ENCODE results near the gene KRTDAP.

The KRTDAP gene

DNA sequence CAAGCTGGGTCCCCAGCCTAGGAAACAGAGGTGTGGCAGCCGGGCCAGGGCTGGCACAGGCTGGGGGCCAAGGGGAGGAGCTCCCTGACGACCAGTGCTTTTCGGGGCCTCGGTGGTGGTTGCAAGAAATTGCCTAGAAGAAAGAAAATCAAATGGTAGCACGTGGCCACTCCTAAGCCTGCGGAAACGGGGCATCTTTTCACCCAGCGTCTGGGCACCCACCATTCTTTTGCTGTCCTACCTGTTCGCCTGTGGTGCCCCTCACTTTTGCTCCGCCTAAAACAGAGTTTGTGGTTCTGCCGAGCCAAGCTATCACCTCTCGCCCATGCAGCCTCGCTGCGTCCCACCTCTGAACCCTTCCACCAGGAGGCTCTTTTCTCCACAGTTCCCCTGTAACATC is 7.1 kb upstream of the KRTDAP start:
- Histone ChIP-seq H4K8ac (ENCODE audit: low read depth, low read length) (no peak overlapping the region), H3K4me2 (ENCODE audit: low read length) (no peak overlapping the region), H3K36me3 (ENCODE audit: control insufficient read depth in 1 of 2, insufficient read depth in 2 of 2, low read length in 2 of 2) (peaks cover 28 to 35% of the 10 kb centered on the region in 2 experiments), H2BK5ac (ENCODE audit: low read depth, low read length, poor library complexity) (no peak overlapping the region), H3K27me3 (ENCODE audit: insufficient read depth, low read length) (no peaks in the 10 kb centered on the region), H3K14ac (ENCODE audit: low read length) (no peak overlapping the region), H3K4me3 (ENCODE audit: low read depth, low read length) (no peak overlapping the region), H3K9me3 (ENCODE audit: insufficient read depth, low read depth, low read length) (no peaks in the 10 kb centered on the region), H2BK12ac (ENCODE audit: low read length) (no peak overlapping the region), H4K12ac (ENCODE audit: low read depth, low read length) (no peak overlapping the region), H3K9ac (ENCODE audit: low read length) (no peak overlapping the region), H3K4me1 (ENCODE audit: control insufficient read depth in 1 of 2, insufficient read depth in 2 of 2, low read length in 2 of 2) (no peaks in the 10 kb centered on the region), H3K4ac (ENCODE audit: low read depth, low read length) (no peak overlapping the region), H2AK5ac (ENCODE audit: low read length) (no peak overlapping the region), H3K79me1 (ENCODE audit: low read length) (no peaks in the 10 kb centered on the region), H3K18ac (ENCODE audit: low read length) (no peak overlapping the region), H3K79me2 (ENCODE audit: control insufficient read depth, insufficient read depth, low read length, poor library complexity) (no peaks in the 10 kb centered on the region), H3K23ac (ENCODE audit: low read length) (no peak overlapping the region), H4K91ac (ENCODE audit: low read depth, low read length) (no peak overlapping the region), H2AFZ (ENCODE audit: insufficient read depth, low read length, poor library complexity) (no peak overlapping the region), H3K27ac (ENCODE audit: low read depth, low read length) (no peak overlapping the region), H2BK120ac (ENCODE audit: insufficient read depth, low read length, poor library complexity) (no peak overlapping the region)
- DNase-seq = no peak
- no CpG with 5 or more reads among the region's 14 CpGs for WGBS (ENCODE audit: extremely low coverage, insufficient coverage, insufficient read length)

DNA sequence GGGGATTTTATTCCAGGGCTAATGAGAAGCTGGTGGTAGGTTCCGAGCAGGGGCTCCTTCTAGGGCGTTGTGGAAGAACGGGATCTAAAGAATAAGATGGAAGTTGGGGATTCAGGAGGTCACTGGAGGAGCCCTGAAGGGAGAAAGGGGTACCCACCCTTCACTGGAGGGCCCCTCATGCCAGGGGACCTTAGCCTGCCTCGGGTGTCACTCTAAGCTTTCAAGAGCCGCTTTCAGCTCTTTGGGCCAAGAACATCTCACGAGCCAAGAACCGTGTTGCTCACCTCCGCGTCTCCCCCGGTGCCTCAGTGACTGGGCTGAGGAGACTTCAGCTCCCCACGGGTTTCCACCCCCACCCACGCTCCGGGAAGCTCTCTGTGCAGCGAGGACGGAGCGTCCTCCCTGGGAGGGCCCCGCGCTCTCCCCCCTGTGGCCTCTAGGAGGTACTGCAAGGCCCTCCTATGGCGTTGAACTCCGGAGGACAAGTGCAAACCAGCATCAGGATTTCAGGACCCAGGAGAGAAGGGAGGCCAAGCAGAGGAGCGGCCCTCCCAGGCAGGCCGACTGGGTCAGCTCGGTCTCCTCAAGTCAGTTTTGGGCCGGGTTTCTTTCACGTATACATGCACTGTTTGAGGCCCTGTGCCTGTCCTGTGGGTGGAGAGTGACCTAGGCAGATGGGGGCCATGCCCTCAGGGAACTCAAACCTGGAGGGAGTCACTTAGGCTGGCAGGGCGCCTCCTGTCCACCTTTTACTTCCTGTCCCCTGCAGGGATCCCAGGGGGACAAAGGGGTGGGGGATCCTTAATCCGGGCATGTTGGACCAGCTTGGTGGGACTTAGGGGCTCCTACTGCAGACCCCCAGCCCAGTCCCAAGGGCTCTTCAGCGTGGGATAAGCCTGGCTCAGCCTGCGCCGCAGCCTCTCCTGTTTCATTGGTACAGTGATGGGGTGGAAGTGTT is 5.1 kb upstream of the KRTDAP start:
- Histone ChIP-seq H3K18ac (ENCODE audit: low read length) (no peak overlapping the region), H3K4me1 (ENCODE audit: control insufficient read depth in 1 of 2, insufficient read depth in 2 of 2, low read length in 2 of 2) (no peaks in the 10 kb centered on the region), H3K14ac (ENCODE audit: low read length) (no peak overlapping the region), H2AK5ac (ENCODE audit: low read length) (no peak overlapping the region), H3K4me2 (ENCODE audit: low read length) (no peak overlapping the region), H3K27me3 (ENCODE audit: insufficient read depth, low read length) (no peaks in the 10 kb centered on the region), H3K36me3 (ENCODE audit: control insufficient read depth in 1 of 2, insufficient read depth in 2 of 2, low read length in 2 of 2) (peaks cover 12 to 19% of the 10 kb centered on the region in 2 experiments), H3K9ac (ENCODE audit: low read length) (no peak overlapping the region), H3K23ac (ENCODE audit: low read length) (no peak overlapping the region), H2BK120ac (ENCODE audit: insufficient read depth, low read length, poor library complexity) (no peak overlapping the region), H2BK12ac (ENCODE audit: low read length) (no peak overlapping the region), H3K79me1 (ENCODE audit: low read length) (no peaks in the 10 kb centered on the region), H4K8ac (ENCODE audit: low read depth, low read length) (no peak overlapping the region), H3K4me3 (ENCODE audit: low read depth, low read length) (no peak overlapping the region), H4K91ac (ENCODE audit: low read depth, low read length) (no peak overlapping the region), H2AFZ (ENCODE audit: insufficient read depth, low read length, poor library complexity) (no peak overlapping the region), H3K27ac (ENCODE audit: low read depth, low read length) (no peak overlapping the region), H2BK5ac (ENCODE audit: low read depth, low read length, poor library complexity) (no peak overlapping the region), H3K79me2 (ENCODE audit: control insufficient read depth, insufficient read depth, low read length, poor library complexity) (no peaks in the 10 kb centered on the region), H4K12ac (ENCODE audit: low read depth, low read length) (no peak overlapping the region), H3K4ac (ENCODE audit: low read depth, low read length) (no peak overlapping the region), H3K9me3 (ENCODE audit: insufficient read depth, low read depth, low read length) (no peaks in the 10 kb centered on the region)
- no CpG with 5 or more reads among the region's 30 CpGs for WGBS (ENCODE audit: extremely low coverage, insufficient coverage, insufficient read length)
- peak; percentile 60 to 83 for DNase-seq

DNA sequence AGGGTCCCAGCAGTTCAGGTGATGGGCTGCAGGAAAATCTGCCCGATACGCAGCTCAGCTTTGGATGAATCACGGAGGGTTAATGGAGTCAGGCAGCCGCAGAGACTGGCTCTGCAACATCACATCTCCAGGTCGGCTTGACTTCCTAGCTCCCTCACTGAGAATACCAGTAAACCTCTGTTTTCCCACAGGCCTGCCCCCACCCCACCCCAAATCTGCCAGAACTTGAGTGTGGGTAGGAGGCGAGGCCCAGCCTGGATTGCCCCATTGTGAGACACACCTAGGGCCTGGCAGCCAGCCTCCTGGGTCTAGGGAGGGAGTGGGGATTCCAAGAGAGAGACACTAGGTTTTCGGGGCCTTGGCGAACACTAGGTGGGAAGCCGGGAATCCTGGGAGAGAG is 3.7 kb upstream of the KRTDAP start:
- Histone ChIP-seq H4K12ac (ENCODE audit: low read depth, low read length) (no peak overlapping the region), H3K18ac (ENCODE audit: low read length) (no peak overlapping the region), H2BK120ac (ENCODE audit: insufficient read depth, low read length, poor library complexity) (no peak overlapping the region), H4K91ac (ENCODE audit: low read depth, low read length) (no peak overlapping the region), H3K9ac (ENCODE audit: low read length) (no peak overlapping the region), H3K27ac (ENCODE audit: low read depth, low read length) (no peak overlapping the region), H2BK12ac (ENCODE audit: low read length) (no peak overlapping the region), H3K4me2 (ENCODE audit: low read length) (no peak overlapping the region), H2BK5ac (ENCODE audit: low read depth, low read length, poor library complexity) (no peak overlapping the region), H3K9me3 (ENCODE audit: insufficient read depth, low read depth, low read length) (no peaks in the 10 kb centered on the region), H3K36me3 (ENCODE audit: control insufficient read depth in 1 of 2, insufficient read depth in 2 of 2, low read length in 2 of 2) (peaks cover 4 to 8% of the 10 kb centered on the region in 2 experiments), H3K4me1 (ENCODE audit: control insufficient read depth in 1 of 2, insufficient read depth in 2 of 2, low read length in 2 of 2) (no peaks in the 10 kb centered on the region), H2AK5ac (ENCODE audit: low read length) (no peak overlapping the region), H3K23ac (ENCODE audit: low read length) (no peak overlapping the region), H4K8ac (ENCODE audit: low read depth, low read length) (no peak overlapping the region), H3K79me2 (ENCODE audit: control insufficient read depth, insufficient read depth, low read length, poor library complexity) (no peaks in the 10 kb centered on the region), H3K14ac (ENCODE audit: low read length) (no peak overlapping the region), H3K27me3 (ENCODE audit: insufficient read depth, low read length) (no peaks in the 10 kb centered on the region), H2AFZ (ENCODE audit: insufficient read depth, low read length, poor library complexity) (no peak overlapping the region), H3K4me3 (ENCODE audit: low read depth, low read length) (no peak overlapping the region), H3K4ac (ENCODE audit: low read depth, low read length) (no peak overlapping the region), H3K79me1 (ENCODE audit: low read length) (no peaks in the 10 kb centered on the region)
- no CpG with 5 or more reads among the region's 9 CpGs for WGBS (ENCODE audit: extremely low coverage, insufficient coverage, insufficient read length)
- DNase-seq = no peak

DNA sequence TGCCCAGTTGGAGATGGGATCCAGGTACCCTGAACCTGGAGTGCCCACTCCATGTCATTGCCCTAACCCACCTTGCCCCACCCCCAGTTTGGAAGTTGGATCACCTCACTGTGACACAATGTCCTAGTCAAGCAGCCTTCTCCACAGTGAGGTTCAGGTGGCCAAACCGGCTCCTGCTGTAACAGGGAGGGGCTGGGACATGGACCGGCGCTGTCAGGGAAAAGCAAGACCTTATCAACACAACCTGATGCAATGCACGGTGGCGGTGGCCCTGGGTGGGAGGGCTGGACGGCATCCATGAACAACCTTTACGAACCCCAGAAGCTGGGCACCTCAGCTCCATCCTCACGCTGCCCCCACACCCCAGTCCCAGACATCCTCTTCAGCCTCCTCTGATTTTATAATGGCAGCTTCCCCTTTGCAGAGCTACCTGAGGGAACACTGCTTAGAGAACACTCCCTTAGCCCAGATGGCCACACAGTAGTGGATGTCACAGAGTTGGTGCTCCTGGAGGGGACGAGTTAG is 1.6 kb upstream of the KRTDAP start:
- H3K79me1 ChIP-seq (ENCODE audit: low read length) = no peaks in the 10 kb centered on the region
- H3K18ac ChIP-seq (ENCODE audit: low read length) = no peak overlapping the region
- H3K79me2 ChIP-seq (ENCODE audit: control insufficient read depth, insufficient read depth, low read length, poor library complexity) = no peaks in the 10 kb centered on the region
- H3K4ac ChIP-seq (ENCODE audit: low read depth, low read length) = no peak overlapping the region
- H3K23ac ChIP-seq (ENCODE audit: low read length) = no peak overlapping the region
- H3K14ac ChIP-seq (ENCODE audit: low read length) = no peak overlapping the region
- WGBS (ENCODE audit: extremely low coverage, insufficient coverage, insufficient read length) = no CpG with 5 or more reads among the region's 9 CpGs
- no peak overlapping the region for H3K9ac ChIP-seq (ENCODE audit: low read length)
- H3K4me3 ChIP-seq (ENCODE audit: low read depth, low read length) = no peak overlapping the region
- H3K36me3 ChIP-seq (ENCODE audit: control insufficient read depth in 1 of 2, insufficient read depth in 2 of 2, low read length in 2 of 2) = no peaks in the 10 kb centered on the region
- H2BK5ac ChIP-seq (ENCODE audit: low read depth, low read length, poor library complexity) = no peak overlapping the region
- H2BK12ac ChIP-seq (ENCODE audit: low read length) = no peak overlapping the region
- H3K27me3 ChIP-seq (ENCODE audit: insufficient read depth, low read length) = no peaks in the 10 kb centered on the region
- no peak overlapping the region for H4K91ac ChIP-seq (ENCODE audit: low read depth, low read length)
- no peak for DNase-seq
- no peak overlapping the region for H4K8ac ChIP-seq (ENCODE audit: low read depth, low read length)
- H3K27ac ChIP-seq (ENCODE audit: low read depth, low read length) = no peak overlapping the region
- no peaks in the 10 kb centered on the region for H3K9me3 ChIP-seq (ENCODE audit: insufficient read depth, low read depth, low read length)
- H2AK5ac ChIP-seq (ENCODE audit: low read length) = no peak overlapping the region
- H3K4me1 ChIP-seq (ENCODE audit: control insufficient read depth in 1 of 2, insufficient read depth in 2 of 2, low read length in 2 of 2) = no peaks in the 10 kb centered on the region
- H2BK120ac ChIP-seq (ENCODE audit: insufficient read depth, low read length, poor library complexity) = no peak overlapping the region
- H3K4me2 ChIP-seq (ENCODE audit: low read length) = no peak overlapping the region
- no peak overlapping the region for H2AFZ ChIP-seq (ENCODE audit: insufficient read depth, low read length, poor library complexity)
- no peak overlapping the region for H4K12ac ChIP-seq (ENCODE audit: low read depth, low read length)

Data from trophoblast cell (in vitro differentiated cells and primary cell).